T47D (cell line): ENCODE results near the gene PADI2.

ENCODE experiments used
- DNase-seq, 2 experiments: peaks; one replicate each; pipeline versions ENCODE4 v3.0.0 to v3.0.0-alpha.2; 2011 to 2012; ENCODE audit warnings: low read depth in 1 of 2, low spot score in 1 of 2
- JUND ChIP-seq: IDR thresholded peaks from 2 replicates; pipeline ENCODE4 v1.6.1; 2012; ENCODE audit warnings: low read depth
- in situ Hi-C: cut with HindIII; loops from 2 replicates; pipeline ENCODE4 v1.10.0; 2016; ENCODE audit warnings: low sequenced_read_pairs, low pct_unique_long_range_greater_than_20kb

Gene PADI2

GRCh38 chr1:17046334-17046657 is 73.0 kb downstream of the PADI2 start:
- DNase-seq, result no peak
- in situ Hi-C loops, result no loop called here
- TF ChIP-seq JUND, result no peak

GRCh38 chr1:17045634-17046333 is 73.5 kb downstream of the PADI2 start:
- DNase-seq, result peak in 1 of 2 experiments; percentile 62
- in situ Hi-C loops, result no loop called here
- TF ChIP-seq JUND, result no peak

GRCh38 chr1:17045150-17045549 is 74.1 kb downstream of the PADI2 start:
- in situ Hi-C loops, result no loop called here
- TF ChIP-seq JUND, result no peak
- DNase-seq, result no peak

GRCh38 chr1:17043676-17044075 is 75.6 kb downstream of the PADI2 start:
- DNase-seq, result no peak
- in situ Hi-C loops, result no loop called here
- TF ChIP-seq JUND, result no peak

GRCh38 chr1:17040135-17040534 is 79.1 kb downstream of the PADI2 start:
- in situ Hi-C loops, result no loop called here

GRCh38 chr1:17039522-17039921 is 79.7 kb downstream of the PADI2 start:
- in situ Hi-C loops, result no loop called here
- TF ChIP-seq JUND, result no peak
- DNase-seq, result no peak

More at GRCh38 chr1:17040135-17040534, 79.1 kb downstream of the PADI2 start:
- DNase-seq, result no peak
- TF ChIP-seq JUND, result no peak

- no peak for TF ChIP-seq JUND
- in situ Hi-C loops, result no loop called here
- no peak for DNase-seq
Measured at GRCh38 chr1:17033481-17033880, 85.8 kb downstream of the PADI2 start.

- TF ChIP-seq JUND, result no peak
- in situ Hi-C loops, result no loop called here
- DNase-seq, result no peak
Measured at GRCh38 chr1:17032741-17033140, 86.5 kb downstream of the PADI2 start.

- no peak for TF ChIP-seq JUND
- no peak for DNase-seq
- in situ Hi-C loops, result no loop called here
Measured at GRCh38 chr1:17031436-17031835, 87.8 kb downstream of the PADI2 start.

- DNase-seq, result no peak
- in situ Hi-C loops, result no loop called here
Measured at GRCh38 chr1:17030206-17030605, 89.0 kb downstream of the PADI2 start.

GRCh38 chr1:17028662-17029188 is 90.5 kb downstream of the PADI2 start:
- in situ Hi-C loops, result no loop called here
- no peak for DNase-seq
- no peak for TF ChIP-seq JUND

More at GRCh38 chr1:17030206-17030605, 89.0 kb downstream of the PADI2 start:
- TF ChIP-seq JUND, result no peak

GRCh38 chr1:17027900-17028299 is 91.4 kb downstream of the PADI2 start:
- no peak for DNase-seq
- no peak for TF ChIP-seq JUND
- in situ Hi-C loops, result no loop called here

- no peak for DNase-seq
- TF ChIP-seq JUND, result no peak
Measured at GRCh38 chr1:17027403-17027802, 91.8 kb downstream of the PADI2 start.

GRCh38 chr1:17024721-17025120 is 94.5 kb downstream of the PADI2 start:
- DNase-seq, result no peak
- no peak for TF ChIP-seq JUND
- in situ Hi-C loops, result no loop called here

More at GRCh38 chr1:17027403-17027802, 91.8 kb downstream of the PADI2 start:
- in situ Hi-C loops, result no loop called here
